Adipocyte (in vitro differentiated cells): Measurements from ENCODE around the gene DTX3.
"Not testable (repeated sequence)": the region's sequence is repeated elsewhere in the genome, so short reads cannot be mapped to it uniquely, and the experiment has no call there.

ENCODE experiments used
- DNase-seq: peaks from one replicate; pipeline ENCODE4 v3.0.0-alpha.2; 2015; ENCODE audit warnings: low read depth
- H3K27me3 ChIP-seq: replicated peaks from 2 replicates; pipeline ENCODE4 v1.7.0; 2013; ENCODE audit warnings: mild to moderate bottlenecking, low read length, moderate library complexity; ENCODE audit not compliant: control insufficient read depth, insufficient read depth
- H3K36me3 ChIP-seq: 2 replicates; pipeline ENCODE4 v1.7.0; 2013; ENCODE audit warnings: low read length, mild to moderate bottlenecking, moderate library complexity; ENCODE audit not compliant: control insufficient read depth, insufficient read depth, severe bottlenecking
- H3K4me1 ChIP-seq: 2 replicates; pipeline ENCODE4 v1.7.0; 2013; ENCODE audit warnings: mild to moderate bottlenecking, low read length, moderate library complexity; ENCODE audit not compliant: control insufficient read depth, insufficient read depth
- H3K4me3 ChIP-seq: 2 replicates; pipeline ENCODE4 v1.7.0; 2013; ENCODE audit warnings: mild to moderate bottlenecking, low read length, moderate library complexity
- H3K9ac ChIP-seq: 2 replicates; pipeline ENCODE4 v1.7.0; 2013; ENCODE audit warnings: mild to moderate bottlenecking, low read length, moderate library complexity
- H3K9me3 ChIP-seq: 2 replicates; pipeline ENCODE4 v1.7.0; 2013; ENCODE audit warnings: mild to moderate bottlenecking, low read length, moderate library complexity; ENCODE audit not compliant: control insufficient read depth

The DTX3 gene

DNA sequence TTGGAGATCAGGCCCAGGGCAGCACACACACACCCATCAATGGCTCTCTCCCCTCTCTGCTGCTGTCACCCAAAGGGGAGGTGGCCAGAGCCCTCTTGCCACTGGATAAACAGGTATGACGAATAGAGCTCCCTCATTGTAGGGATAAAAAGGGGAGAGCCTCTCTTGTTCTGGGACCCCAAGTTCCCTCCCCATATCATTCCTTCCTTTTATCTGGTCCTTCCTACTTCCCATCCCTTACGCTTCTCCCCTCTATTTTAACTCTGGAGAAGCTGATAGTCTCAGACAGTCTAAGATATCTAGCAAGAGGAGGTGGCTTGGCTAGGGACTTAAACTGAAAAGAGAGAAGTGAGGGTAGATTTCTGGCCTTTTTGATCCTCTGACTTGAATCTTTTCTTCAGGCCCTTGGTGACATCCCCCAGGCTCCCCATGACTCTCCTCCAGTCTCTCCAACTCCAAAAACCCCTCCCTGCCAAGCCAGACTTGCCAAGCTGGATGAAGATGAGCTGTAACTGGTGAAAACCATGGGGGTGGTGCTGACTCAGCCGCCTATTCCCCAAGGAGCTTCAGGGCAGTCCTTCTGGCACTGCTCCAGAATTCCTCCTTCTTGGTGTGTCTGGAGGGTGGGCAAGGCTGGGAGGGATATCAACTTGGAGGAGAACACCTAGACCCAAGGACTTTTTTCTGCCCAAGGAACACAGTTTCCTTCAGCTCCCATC is 11.9 kb downstream of the DTX3 start:
- Histone ChIP-seq H3K36me3 (no peaks in the 10 kb centered on the region), H3K9me3 (no peaks in the 10 kb centered on the region)
- DNase-seq: no peak

DNA sequence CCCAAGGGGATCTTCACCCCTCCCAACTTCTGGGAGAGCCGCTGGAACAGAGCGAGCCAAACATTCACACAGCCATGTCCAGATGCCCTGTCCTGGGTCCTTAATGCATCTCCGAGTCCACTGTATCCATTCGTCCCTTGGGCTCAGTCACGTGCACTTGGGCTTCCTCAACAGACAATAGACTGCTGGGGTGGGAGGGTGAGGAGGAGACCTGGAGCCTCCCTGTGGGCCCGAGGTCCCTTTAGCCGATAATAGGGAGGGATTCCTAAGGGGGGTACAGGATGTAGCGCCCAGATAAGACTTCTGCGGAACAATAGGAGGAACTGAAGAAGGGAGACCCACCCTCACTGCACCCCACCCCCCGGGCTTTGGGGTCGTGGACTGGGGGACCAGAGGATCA is 13.3 kb downstream of the DTX3 start:
- H3K4me3 ChIP-seq: no peak overlapping the region
- H3K4me1 ChIP-seq: peaks cover 9% of the 10 kb centered on the region
- no peak for DNase-seq
- peaks cover 59% of the 10 kb centered on the region for H3K27me3 ChIP-seq
- no peaks in the 10 kb centered on the region for H3K9me3 ChIP-seq
- H3K36me3 ChIP-seq: no peaks in the 10 kb centered on the region
- H3K9ac ChIP-seq: no peak overlapping the region

More for the DNA sequence above, 11.9 kb downstream of the DTX3 start:
- H3K27me3 ChIP-seq: peaks cover 57% of the 10 kb centered on the region
- peaks cover 15% of the 10 kb centered on the region for H3K4me1 ChIP-seq
- H3K4me3 ChIP-seq: no peak overlapping the region
- H3K9ac ChIP-seq: no peak overlapping the region

DNA sequence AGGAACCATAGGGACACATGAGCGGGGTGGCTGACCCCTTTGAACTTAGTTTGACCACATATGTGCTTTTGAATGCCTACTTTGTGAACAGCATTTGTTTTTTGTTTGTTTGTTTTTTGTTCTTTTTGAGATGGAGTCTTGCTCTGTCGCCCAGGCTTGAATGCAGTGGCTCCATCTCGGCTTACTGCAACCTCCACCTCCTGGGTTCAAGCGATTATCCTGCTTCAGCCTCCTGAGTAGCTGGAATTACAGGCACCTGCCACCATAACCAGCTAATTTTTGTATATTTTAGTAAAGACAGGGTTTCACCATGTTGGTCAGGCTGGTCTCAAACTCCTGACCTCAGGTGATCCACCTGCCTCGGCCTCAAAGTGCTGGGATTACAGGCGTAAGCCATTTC is 13.8 kb downstream of the DTX3 start:
- not testable (repeated sequence) for H3K4me3 ChIP-seq, H3K36me3 ChIP-seq, DNase-seq, H3K9me3 ChIP-seq, H3K9ac ChIP-seq, H3K4me1 ChIP-seq
- peaks cover 59% of the 10 kb centered on the region for H3K27me3 ChIP-seq

DNA sequence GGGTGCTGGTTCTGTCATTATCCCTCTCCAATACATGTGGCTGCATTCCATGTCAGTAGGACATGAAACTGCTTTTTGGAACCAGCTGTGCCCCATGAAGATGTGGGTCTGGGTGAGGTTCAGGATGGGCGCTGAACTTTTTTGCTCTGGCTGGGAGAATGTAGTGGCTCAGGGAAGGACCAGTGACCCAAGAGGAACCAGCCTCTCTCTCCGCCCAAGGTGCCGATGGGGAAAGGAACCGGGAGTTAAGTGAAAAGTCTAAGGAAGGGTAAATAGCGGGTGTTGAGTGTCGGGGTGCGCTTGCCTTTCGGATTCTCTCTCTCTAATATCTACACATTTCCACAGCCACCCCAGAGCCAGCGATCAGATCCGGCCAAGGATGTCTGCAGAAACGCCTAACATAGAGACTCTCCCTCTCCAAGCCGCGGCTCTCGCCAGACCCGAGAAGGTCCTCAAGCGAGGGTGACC is 14.4 kb downstream of the DTX3 start:
- no peaks in the 10 kb centered on the region for H3K36me3 ChIP-seq
- no peaks in the 10 kb centered on the region for H3K9me3 ChIP-seq
- no peak overlapping the region for H3K4me3 ChIP-seq
- no peak for DNase-seq
- peaks cover 9% of the 10 kb centered on the region for H3K4me1 ChIP-seq
- H3K27me3 ChIP-seq: peaks cover 61% of the 10 kb centered on the region
- H3K9ac ChIP-seq: no peak overlapping the region

DNA sequence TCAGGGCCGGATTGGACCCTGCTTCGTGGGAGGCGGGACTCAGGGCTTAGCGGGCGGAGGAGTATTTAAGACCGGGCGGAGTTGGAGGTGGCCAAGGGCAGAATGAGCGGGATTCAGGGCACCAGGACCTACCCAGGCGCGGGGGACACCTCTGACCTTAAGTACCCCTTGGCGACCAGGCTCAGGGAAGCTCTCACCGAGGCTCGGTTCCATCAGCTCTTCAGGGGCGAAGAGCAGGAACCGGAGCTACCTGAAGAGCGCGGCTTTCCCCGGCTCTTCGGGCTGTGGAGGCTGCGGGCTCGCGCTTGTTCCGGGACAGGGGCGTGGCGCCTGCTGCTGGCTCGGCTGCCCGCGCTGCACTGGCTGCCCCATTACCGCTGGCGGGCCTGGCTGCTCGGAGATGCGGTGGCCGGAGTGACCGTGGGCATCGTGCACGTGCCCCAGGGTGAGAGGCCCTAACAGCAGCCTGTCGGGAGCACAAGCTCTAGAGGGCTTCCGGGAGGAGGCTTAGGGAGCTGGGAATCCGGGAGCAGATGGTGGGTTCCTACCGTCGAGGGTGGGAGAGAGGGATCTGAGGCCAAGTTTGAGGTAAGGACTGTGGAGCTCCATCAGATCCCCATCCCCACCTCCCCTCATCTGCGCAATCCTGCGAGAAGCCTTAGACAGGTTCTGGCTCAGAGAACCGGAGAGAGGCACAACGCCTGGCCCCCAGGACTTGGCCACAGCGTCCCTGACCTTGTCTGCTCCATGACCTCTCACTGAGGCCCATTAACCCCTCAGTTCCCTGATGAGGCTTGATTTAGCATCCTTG is 15.0 kb downstream of the DTX3 start:
- no peaks in the 10 kb centered on the region for H3K36me3 ChIP-seq
- H3K9me3 ChIP-seq: no peaks in the 10 kb centered on the region
- no peak for DNase-seq
- no peak overlapping the region for H3K9ac ChIP-seq
- peaks cover 9% of the 10 kb centered on the region for H3K4me1 ChIP-seq
- H3K4me3 ChIP-seq: no peak overlapping the region
- peaks cover 61% of the 10 kb centered on the region for H3K27me3 ChIP-seq

DNA sequence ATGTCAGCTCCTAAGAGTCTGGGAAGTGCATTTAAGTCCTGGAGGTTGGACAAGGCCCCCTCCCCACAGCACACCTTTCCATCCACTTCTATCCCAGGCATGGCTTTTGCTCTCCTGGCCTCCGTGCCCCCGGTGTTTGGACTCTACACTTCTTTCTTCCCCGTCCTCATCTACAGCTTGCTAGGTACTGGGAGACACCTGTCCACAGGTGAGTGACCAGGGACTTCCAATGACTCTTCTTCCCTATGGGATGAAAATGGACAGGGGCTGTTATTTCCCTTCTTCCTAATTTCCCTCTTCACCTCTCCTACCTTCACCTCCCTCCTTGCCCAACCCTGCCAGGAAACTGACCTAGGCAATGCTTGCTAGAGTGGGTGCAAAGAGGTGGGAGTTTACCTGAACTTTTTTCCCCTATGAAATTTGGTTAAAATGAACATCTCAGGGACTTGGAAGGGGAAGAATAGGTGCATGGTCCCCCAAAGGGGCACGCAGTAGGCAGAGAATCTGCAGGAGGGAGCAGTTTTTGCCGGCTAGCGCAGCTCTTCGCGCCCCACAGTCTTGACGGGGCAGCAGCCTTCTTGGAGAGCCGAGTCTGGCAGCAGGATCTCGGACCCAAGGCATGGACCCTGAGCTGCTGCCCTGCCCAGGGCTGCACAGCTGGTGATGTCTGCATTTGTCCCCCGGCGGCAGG is 15.8 kb downstream of the DTX3 start:
- no peak overlapping the region for H3K9ac ChIP-seq
- no peak for DNase-seq
- H3K4me1 ChIP-seq: peaks cover 9% of the 10 kb centered on the region
- H3K9me3 ChIP-seq: no peaks in the 10 kb centered on the region
- H3K4me3 ChIP-seq: no peak overlapping the region
- H3K27me3 ChIP-seq: peaks cover 68% of the 10 kb centered on the region
- no peaks in the 10 kb centered on the region for H3K36me3 ChIP-seq

DNA sequence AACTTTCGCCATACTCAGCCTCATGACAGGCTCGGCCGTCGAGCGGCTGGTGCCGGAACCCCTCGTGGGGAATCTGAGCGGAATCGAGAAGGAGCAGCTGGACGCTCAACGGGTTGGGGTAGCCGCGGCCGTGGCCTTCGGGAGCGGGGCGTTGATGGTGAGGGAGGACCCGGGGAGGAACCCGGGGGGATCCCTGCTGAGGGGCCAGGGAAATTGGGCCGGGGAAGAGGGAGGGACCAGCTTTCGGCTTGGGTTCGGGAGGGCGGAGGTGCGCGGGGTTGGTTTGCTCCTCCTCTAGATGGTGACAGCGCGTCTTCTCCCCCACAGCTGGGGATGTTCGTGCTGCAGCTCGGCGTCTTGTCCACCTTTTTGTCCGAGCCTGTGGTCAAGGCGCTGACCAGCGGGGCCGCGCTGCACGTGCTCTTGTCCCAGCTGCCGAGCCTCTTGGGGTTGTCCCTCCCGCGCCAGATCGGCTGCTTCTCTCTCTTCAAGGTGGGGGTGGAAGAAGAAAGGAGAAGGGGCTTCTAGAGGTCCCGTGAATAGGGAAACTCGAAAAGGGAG is 16.4 kb downstream of the DTX3 start:
- Histone ChIP-seq H3K9me3 (no peaks in the 10 kb centered on the region), H3K27me3 (peaks cover 73% of the 10 kb centered on the region), H3K9ac (no peak overlapping the region), H3K4me1 (peaks cover 9% of the 10 kb centered on the region), H3K36me3 (no peaks in the 10 kb centered on the region), H3K4me3 (peak overlapping the region; percentile 66)
- DNase-seq: no peak

DNA sequence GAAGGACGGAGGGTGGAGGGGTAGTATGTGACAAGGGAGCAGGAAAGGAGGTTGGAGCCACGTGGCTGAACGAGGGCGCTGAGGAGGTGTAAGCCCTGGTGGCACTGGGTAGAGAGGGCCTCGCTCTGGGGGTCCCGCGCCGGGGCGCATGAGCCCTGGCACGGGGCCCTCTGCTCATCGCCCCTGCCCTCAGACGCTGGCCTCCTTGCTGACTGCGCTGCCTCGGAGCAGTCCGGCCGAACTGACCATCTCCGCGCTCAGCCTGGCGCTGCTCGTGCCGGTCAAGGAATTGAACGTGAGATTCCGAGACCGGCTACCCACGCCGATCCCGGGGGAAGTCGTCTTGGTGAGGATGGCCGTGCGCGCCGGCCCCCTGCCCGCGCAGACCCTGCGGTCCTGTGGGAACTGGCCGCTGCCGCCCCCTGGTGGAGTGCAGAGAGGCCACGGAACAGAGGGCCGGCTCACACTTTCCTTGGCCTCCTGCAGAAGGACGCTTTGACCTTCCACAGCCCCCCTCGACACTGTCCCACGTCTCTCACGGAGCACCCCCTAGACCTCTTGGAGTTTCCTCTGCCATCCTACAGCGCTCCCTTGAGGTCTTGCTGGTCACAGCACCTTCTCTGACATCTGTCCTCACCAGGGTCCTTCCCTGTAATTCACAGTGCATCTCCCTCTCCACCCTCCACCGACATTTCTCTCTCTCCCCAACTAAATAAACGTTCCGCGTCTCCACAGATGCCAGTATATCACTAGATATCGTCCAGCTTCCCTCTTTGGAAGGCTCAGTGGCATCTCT is 17.1 kb downstream of the DTX3 start:
- Histone ChIP-seq H3K36me3 (no peaks in the 10 kb centered on the region), H3K9me3 (no peaks in the 10 kb centered on the region), H3K27me3 (peaks cover 76% of the 10 kb centered on the region), H3K4me3 (peak overlapping the region; percentile 66), H3K9ac (no peak overlapping the region), H3K4me1 (peaks cover 6% of the 10 kb centered on the region)
- peak; percentile 81 for DNase-seq

DNA sequence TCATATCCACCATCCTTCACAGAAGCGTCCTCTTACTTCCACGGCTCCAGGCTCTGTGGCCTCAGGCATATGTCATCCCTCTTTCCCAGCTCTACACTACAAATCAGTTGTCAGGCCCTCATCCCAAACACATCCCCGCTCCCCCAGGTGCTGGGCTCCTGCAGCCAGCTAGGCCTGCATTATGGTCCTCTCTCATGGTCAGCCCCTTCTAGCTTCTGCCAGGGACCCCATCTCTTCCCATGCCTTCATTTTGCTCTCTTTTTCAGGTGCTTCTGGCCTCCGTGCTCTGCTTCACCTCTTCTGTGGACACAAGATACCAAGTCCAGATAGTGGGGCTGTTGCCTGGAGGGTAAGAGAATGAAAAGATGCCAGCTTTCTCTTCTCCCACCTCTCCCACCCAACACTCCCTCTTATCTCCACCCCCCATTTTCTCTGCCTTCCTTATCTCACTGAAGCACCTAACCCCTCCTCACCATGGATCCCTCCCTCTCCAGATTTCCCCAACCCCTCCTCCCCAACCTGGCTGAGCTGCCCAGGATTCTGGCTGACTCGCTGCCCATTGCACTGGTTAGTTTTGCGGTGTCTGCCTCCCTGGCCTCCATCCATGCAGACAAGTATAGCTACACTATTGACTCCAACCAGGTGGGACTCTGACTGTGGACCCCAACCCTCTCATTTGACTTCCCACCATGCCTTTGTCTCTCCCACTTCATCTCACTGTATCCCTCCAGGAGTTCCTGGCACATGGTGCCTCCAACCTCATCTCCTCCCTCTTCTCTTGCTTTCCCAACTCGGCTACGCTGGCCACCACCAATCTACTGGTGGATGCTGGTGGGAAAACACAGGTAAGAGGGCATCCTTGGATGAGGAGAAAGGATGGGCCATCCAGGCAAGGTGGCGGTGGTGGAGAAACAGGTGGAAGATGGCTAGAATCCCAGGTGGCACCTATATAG is 17.9 kb downstream of the DTX3 start:
- no peak overlapping the region for H3K4me3 ChIP-seq
- H3K9me3 ChIP-seq: no peaks in the 10 kb centered on the region

DNA sequence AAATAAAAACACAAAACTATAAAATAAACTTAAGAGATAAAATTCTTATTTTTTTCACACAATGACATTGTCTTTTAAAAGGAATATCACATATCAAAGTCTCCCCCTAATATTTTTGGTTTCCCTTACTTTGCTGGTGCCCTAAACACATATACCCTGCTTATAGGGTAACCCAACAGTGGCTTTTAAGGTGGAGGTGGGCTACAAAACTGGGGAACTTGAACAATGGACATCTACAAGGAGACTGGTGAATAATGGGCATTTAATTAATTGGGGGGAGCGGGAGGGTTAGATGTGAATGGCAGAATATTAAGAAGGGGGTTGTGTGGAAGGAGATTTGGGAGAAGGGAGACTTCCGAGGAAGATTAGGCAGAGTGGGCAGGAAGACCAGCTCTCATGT is 18.8 kb downstream of the DTX3 start:
- Histone ChIP-seq H3K9ac (no peak overlapping the region), H3K4me3 (no peak overlapping the region), H3K9me3 (no peaks in the 10 kb centered on the region), H3K27me3 (peaks cover 86% of the 10 kb centered on the region), H3K4me1 (peaks cover 6% of the 10 kb centered on the region), H3K36me3 (no peaks in the 10 kb centered on the region)
- DNase-seq: no peak

More for the DNA sequence above, 17.9 kb downstream of the DTX3 start:
- no peak overlapping the region for H3K9ac ChIP-seq
- H3K36me3 ChIP-seq: no peaks in the 10 kb centered on the region
- H3K27me3 ChIP-seq: peaks cover 80% of the 10 kb centered on the region
- no peak for DNase-seq
- H3K4me1 ChIP-seq: peaks cover 6% of the 10 kb centered on the region
